Activated T-cell treated with anti-CD3 and anti-CD28 coated beads, Interleukin-2, amount 50 U/mL, for 48 hours (primary cell): ENCODE results near the gene DCXR.
"Not testable (repeated sequence)": the region's sequence is repeated elsewhere in the genome, so short reads cannot be mapped to it uniquely, and the experiment has no call there.

Experiments used
- DNase-seq, 2 experiments: peaks; one replicate each; pipeline ENCODE4 v3.0.0-alpha.2; 2020

The DCXR gene

GRCh38 chr17:82054351-82055022 lies 17.0 kb upstream of the DCXR start:
- DNase-seq: no peak

- no peak for DNase-seq
These were observed 16.2 kb upstream of the DCXR start for GRCh38 chr17:82053556-82054263.

- no peak for DNase-seq
These were observed 15.6 kb upstream of the DCXR start for GRCh38 chr17:82053130-82053529.

- DNase-seq: no peak
These were observed 15.2 kb upstream of the DCXR start for GRCh38 chr17:82052638-82053059.

GRCh38 chr17:82051776-82052637 lies 14.5 kb upstream of the DCXR start, which contains the start of the genes GPS1 and RFNG:
GPS1 (plus strand) TSS chr17:82051898; CDS start chr17:82051932, 34 bp downstream.
RFNG (minus strand) TSS chr17:82051811; CDS start chr17:82051766, 45 bp downstream.
- peak; percentile 89 to 90 for DNase-seq

- DNase-seq: no peak
These were observed 13.5 kb upstream of the DCXR start for GRCh38 chr17:82050761-82051641.

- DNase-seq: no peak
These were observed 12.8 kb upstream of the DCXR start for GRCh38 chr17:82050152-82050760.

GRCh38 chr17:82049521-82049971 lies 12.0 kb upstream of the DCXR start:
- no peak for DNase-seq

GRCh38 chr17:82049106-82049505 lies 11.6 kb upstream of the DCXR start:
- no peak for DNase-seq

GRCh38 chr17:82048571-82048971 lies 11.1 kb upstream of the DCXR start:
- DNase-seq: no peak

- no peak for DNase-seq
These were observed 10.5 kb upstream of the DCXR start for GRCh38 chr17:82047914-82048570.

- no peak for DNase-seq
These were observed 9.9 kb upstream of the DCXR start for GRCh38 chr17:82047379-82047778.

- no peak for DNase-seq
These were observed 9.4 kb upstream of the DCXR start for GRCh38 chr17:82046903-82047302.

GRCh38 chr17:82045936-82046484 lies 8.5 kb upstream of the DCXR start:
- no peak for DNase-seq

- DNase-seq: no peak
These were observed 6.0 kb upstream of the DCXR start for GRCh38 chr17:82043507-82043906.

GRCh38 chr17:82042649-82043048 lies 5.2 kb upstream of the DCXR start:
- no peak for DNase-seq

GRCh38 chr17:82041144-82041814 lies 3.8 kb upstream of the DCXR start:
- no peak for DNase-seq

- no peak for DNase-seq
These were observed 2.3 kb upstream of the DCXR start for GRCh38 chr17:82039695-82040299.

- DNase-seq: not testable (repeated sequence)
These were observed 1.4 kb upstream of the DCXR start for GRCh38 chr17:82038796-82039409.

GRCh38 chr17:82037889-82038195 lies 345 bp upstream of the DCXR start:
- no peak for DNase-seq
